SK-N-SH treated with all-trans-retinoic acid at 6 μM for 48 hours (cell line): Measurements from ENCODE around the gene IRF7.

Experiments
- ATAC-seq: fragments of 200-7000 bp; cut with Tn5 transposase; 3 replicates; pipeline ENCODE4 v1.9.1; 2020; ENCODE audit warnings: mild to moderate bottlenecking, moderate library complexity
- BACH2 ChIP-seq: fragments of 250-450 bp; sonication (Bioruptor Pico); IDR thresholded peaks from 2 replicates; pipeline ENCODE4 v1.9.0; 2021; ENCODE audit warnings: mild to moderate bottlenecking, borderline replicate concordance
- CREB5 ChIP-seq: fragments of 250-450 bp; sonication (Bioruptor Pico); IDR thresholded peaks from 2 replicates; pipeline ENCODE4 v1.5.1; 2020; ENCODE audit warnings: low read depth, mild to moderate bottlenecking, moderate library complexity
- CSDC2 ChIP-seq: fragments of 250-450 bp; sonication (Bioruptor Pico); IDR thresholded peaks from 2 replicates; pipeline ENCODE4 v1.5.0; 2020; ENCODE audit warnings: mild to moderate bottlenecking, moderate library complexity
- GLIS3 ChIP-seq: fragments of 250-450 bp; sonication (Bioruptor Pico); IDR thresholded peaks from 2 replicates; pipeline ENCODE4 v1.5.0; 2020; ENCODE audit warnings: mild to moderate bottlenecking, moderate library complexity
- OSR1 ChIP-seq: fragments of 250-450 bp; sonication (Bioruptor Pico); IDR thresholded peaks from 2 replicates; pipeline ENCODE4 v1.8.0; 2022; ENCODE audit warnings: moderate library complexity, mild to moderate bottlenecking, inconsistent platforms
- POU6F1 ChIP-seq: fragments of 250-450 bp; sonication (Bioruptor Pico); IDR thresholded peaks from 2 replicates; pipeline ENCODE4 v1.8.0; 2021; ENCODE audit warnings: low read depth, mild to moderate bottlenecking, moderate library complexity, borderline replicate concordance
- PPARA ChIP-seq: fragments of 250-450 bp; sonication (Bioruptor Pico); IDR thresholded peaks from 2 replicates; pipeline ENCODE4 v1.5.0; 2020; ENCODE audit warnings: mild to moderate bottlenecking, borderline replicate concordance
- RARB ChIP-seq: fragments of 250-450 bp; sonication (Bioruptor Pico); IDR thresholded peaks from 2 replicates; pipeline ENCODE4 v1.8.0; 2021; ENCODE audit warnings: mild to moderate bottlenecking, moderate library complexity
- TCF4 ChIP-seq: fragments of 250-450 bp; sonication (Bioruptor Pico); IDR thresholded peaks from 2 replicates; pipeline ENCODE4 v1.8.0; 2021; ENCODE audit warnings: mild to moderate bottlenecking, moderate library complexity, borderline replicate concordance
- ZC3H10 ChIP-seq: fragments of 250-450 bp; sonication (Bioruptor Pico); IDR thresholded peaks from 2 replicates; pipeline ENCODE4 v1.5.1; 2021; ENCODE audit warnings: mild to moderate bottlenecking, moderate library complexity
- ZFP3 ChIP-seq: fragments of 250-450 bp; sonication (Bioruptor Pico); IDR thresholded peaks from 2 replicates; pipeline ENCODE4 v1.5.0; 2020; ENCODE audit warnings: mild to moderate bottlenecking, moderate library complexity
- ZFP30 ChIP-seq: fragments of 450-650 bp; formaldehyde crosslinking; IDR thresholded peaks from 2 replicates; pipeline ENCODE4 v1.5.0; 2022; ENCODE audit warnings: mild to moderate bottlenecking, moderate library complexity
- ZNF565 ChIP-seq: fragments of 450-650 bp; formaldehyde crosslinking; conservative IDR thresholded peaks from 2 replicates; pipeline ENCODE4 v1.5.0; 2020; ENCODE audit warnings: low read depth, mild to moderate bottlenecking, moderate library complexity
- TF ChIP-seq, protein P1 (sequence below): fragments of 250-450 bp; sonication (Bioruptor Pico); IDR thresholded peaks from 2 replicates; pipeline ENCODE4 v1.5.0; 2020; ENCODE audit warnings: mild to moderate bottlenecking, moderate library complexity
- TF ChIP-seq, protein P2 (sequence below): fragments of 250-450 bp; sonication (Bioruptor Pico); IDR thresholded peaks from 2 replicates; pipeline ENCODE4 v1.8.0; 2020; ENCODE audit warnings: mild to moderate bottlenecking, moderate library complexity, borderline replicate concordance

The IRF7 gene

GRCh38 chr11:630871-631270, 15.1 kb upstream of the IRF7 start (continued):
- TF ChIP-seq, protein P1, sequence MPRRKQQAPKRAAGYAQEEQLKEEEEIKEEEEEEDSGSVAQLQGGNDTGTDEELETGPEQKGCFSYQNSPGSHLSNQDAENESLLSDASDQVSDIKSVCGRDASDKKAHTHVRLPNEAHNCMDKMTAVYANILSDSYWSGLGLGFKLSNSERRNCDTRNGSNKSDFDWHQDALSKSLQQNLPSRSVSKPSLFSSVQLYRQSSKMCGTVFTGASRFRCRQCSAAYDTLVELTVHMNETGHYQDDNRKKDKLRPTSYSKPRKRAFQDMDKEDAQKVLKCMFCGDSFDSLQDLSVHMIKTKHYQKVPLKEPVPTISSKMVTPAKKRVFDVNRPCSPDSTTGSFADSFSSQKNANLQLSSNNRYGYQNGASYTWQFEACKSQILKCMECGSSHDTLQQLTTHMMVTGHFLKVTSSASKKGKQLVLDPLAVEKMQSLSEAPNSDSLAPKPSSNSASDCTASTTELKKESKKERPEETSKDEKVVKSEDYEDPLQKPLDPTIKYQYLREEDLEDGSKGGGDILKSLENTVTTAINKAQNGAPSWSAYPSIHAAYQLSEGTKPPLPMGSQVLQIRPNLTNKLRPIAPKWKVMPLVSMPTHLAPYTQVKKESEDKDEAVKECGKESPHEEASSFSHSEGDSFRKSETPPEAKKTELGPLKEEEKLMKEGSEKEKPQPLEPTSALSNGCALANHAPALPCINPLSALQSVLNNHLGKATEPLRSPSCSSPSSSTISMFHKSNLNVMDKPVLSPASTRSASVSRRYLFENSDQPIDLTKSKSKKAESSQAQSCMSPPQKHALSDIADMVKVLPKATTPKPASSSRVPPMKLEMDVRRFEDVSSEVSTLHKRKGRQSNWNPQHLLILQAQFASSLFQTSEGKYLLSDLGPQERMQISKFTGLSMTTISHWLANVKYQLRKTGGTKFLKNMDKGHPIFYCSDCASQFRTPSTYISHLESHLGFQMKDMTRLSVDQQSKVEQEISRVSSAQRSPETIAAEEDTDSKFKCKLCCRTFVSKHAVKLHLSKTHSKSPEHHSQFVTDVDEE (CRISPR knock-in tag) = no peak
- no peak for TF ChIP-seq GLIS3

DNA sequence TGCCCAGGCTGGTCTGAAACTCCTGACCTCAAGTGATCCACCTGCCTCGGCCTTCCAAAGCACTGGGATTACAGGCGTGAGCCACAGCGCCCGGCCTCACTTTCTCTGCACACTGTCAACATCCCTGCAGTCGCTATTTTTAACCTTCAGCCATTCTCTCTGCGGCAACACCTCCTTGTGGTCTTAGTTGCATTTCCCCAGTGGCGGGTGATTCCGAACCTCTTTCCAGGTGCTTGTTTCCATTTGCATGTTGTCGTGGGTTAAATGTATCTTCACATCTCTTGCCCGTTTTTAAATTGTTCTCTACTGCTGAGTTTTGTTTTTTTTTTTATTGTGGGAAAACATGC, 13.5 kb upstream of the IRF7 start:
- TF ChIP-seq ZNF565 (CRISPR knock-in tag) (no peak), ZC3H10 (CRISPR knock-in tag) (no peak), POU6F1 (no peak), ZFP3 (no peak), GLIS3 (no peak), PPARA (no peak), ZFP30 (no peak), RARB (CRISPR knock-in tag) (no peak), OSR1 (CRISPR knock-in tag) (no peak), CREB5 (CRISPR knock-in tag) (no peak)
- TF ChIP-seq, protein P2, sequence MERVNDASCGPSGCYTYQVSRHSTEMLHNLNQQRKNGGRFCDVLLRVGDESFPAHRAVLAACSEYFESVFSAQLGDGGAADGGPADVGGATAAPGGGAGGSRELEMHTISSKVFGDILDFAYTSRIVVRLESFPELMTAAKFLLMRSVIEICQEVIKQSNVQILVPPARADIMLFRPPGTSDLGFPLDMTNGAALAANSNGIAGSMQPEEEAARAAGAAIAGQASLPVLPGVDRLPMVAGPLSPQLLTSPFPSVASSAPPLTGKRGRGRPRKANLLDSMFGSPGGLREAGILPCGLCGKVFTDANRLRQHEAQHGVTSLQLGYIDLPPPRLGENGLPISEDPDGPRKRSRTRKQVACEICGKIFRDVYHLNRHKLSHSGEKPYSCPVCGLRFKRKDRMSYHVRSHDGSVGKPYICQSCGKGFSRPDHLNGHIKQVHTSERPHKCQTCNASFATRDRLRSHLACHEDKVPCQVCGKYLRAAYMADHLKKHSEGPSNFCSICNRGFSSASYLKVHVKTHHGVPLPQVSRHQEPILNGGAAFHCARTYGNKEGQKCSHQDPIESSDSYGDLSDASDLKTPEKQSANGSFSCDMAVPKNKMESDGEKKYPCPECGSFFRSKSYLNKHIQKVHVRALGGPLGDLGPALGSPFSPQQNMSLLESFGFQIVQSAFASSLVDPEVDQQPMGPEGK = no peak
- ATAC-seq = no peak

GRCh38 chr11:628056-628455, 12.3 kb upstream of the IRF7 start:
- TF ChIP-seq CREB5 (CRISPR knock-in tag) (no peak), CSDC2 (no peak), GLIS3 (no peak), RARB (CRISPR knock-in tag) (no peak), BACH2 (CRISPR knock-in tag) (no peak), TCF4 (CRISPR knock-in tag) (no peak), POU6F1 (no peak)
- TF ChIP-seq, protein P1 (CRISPR knock-in tag) = no peak
- TF ChIP-seq, protein P2 = no peak
- no peak; the same call in 2 of the 3 replicates for ATAC-seq
